Coronary artery (tissue), 2 donors: ENCODE data around the gene OR6J1.

Experiments used
- DNase-seq: peaks from one replicate; pipeline ENCODE4 v3.0.0-alpha.2; 2017; ENCODE audit warnings: low spot score
- H3K27ac ChIP-seq, 2 donors: fragments of 200-600 bp; sonication (generic); one replicate each; pipeline ENCODE4 v1.5.1; 2016 to 2019
- H3K4me3 ChIP-seq: fragments of 200-600 bp; sonication (generic); 2 replicates; pipeline ENCODE4 v1.5.1; 2016; ENCODE audit warnings: mild to moderate bottlenecking, moderate library complexity
- TF ChIP-seq, protein P1 (sequence below): fragments of 200-600 bp; sonication (generic); IDR thresholded peaks from one replicate; pipeline ENCODE4 v1.5.1; 2019; ENCODE audit warnings: antibody characterized with exemption

Gene OR6J1

GRCh38 chr14:22658946-22659345 is 14.8 kb upstream of the OR6J1 start:
- Histone ChIP-seq H3K4me3 (no peak overlapping the region), H3K27ac (no peak overlapping the region)
- DNase-seq: no peak
- TF ChIP-seq, protein P1, sequence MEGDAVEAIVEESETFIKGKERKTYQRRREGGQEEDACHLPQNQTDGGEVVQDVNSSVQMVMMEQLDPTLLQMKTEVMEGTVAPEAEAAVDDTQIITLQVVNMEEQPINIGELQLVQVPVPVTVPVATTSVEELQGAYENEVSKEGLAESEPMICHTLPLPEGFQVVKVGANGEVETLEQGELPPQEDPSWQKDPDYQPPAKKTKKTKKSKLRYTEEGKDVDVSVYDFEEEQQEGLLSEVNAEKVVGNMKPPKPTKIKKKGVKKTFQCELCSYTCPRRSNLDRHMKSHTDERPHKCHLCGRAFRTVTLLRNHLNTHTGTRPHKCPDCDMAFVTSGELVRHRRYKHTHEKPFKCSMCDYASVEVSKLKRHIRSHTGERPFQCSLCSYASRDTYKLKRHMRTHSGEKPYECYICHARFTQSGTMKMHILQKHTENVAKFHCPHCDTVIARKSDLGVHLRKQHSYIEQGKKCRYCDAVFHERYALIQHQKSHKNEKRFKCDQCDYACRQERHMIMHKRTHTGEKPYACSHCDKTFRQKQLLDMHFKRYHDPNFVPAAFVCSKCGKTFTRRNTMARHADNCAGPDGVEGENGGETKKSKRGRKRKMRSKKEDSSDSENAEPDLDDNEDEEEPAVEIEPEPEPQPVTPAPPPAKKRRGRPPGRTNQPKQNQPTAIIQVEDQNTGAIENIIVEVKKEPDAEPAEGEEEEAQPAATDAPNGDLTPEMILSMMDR: no peak

- no peak for DNase-seq
- Histone ChIP-seq H3K27ac (no peak overlapping the region), H3K4me3 (no peak overlapping the region)
- TF ChIP-seq, protein P1: no peak
Observed at GRCh38 chr14:22657861-22658260, 13.7 kb upstream of the OR6J1 start.

GRCh38 chr14:22656945-22657731 is 13.0 kb upstream of the OR6J1 start:
- Histone ChIP-seq H3K27ac (no peak overlapping the region), H3K4me3 (no peak overlapping the region)
- TF ChIP-seq, protein P1: no peak
- peak; percentile 67 for DNase-seq

DNA sequence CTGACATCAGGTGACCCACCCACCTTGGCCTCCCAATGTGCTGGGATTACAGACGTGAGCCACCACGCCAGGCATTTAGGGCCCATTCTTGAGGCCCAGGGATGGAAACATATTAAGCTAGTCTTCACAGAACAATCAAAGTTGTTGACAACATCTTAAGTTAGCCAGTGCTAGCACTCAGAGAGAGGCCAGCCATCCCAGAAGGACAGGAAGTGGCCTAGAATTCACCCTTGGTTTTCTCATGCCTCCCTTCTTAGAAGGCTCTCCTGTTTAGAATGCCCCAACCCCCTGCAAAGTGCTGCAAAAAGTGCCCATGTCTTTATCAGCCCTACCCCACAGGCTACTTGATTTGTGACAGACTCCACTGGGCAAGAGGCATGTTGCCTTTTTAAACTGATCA is 12.1 kb upstream of the OR6J1 start:
- Histone ChIP-seq H3K4me3 (no peak overlapping the region), H3K27ac (no peak overlapping the region)
- TF ChIP-seq, protein P1: no peak
- DNase-seq: peak; percentile 53

DNA sequence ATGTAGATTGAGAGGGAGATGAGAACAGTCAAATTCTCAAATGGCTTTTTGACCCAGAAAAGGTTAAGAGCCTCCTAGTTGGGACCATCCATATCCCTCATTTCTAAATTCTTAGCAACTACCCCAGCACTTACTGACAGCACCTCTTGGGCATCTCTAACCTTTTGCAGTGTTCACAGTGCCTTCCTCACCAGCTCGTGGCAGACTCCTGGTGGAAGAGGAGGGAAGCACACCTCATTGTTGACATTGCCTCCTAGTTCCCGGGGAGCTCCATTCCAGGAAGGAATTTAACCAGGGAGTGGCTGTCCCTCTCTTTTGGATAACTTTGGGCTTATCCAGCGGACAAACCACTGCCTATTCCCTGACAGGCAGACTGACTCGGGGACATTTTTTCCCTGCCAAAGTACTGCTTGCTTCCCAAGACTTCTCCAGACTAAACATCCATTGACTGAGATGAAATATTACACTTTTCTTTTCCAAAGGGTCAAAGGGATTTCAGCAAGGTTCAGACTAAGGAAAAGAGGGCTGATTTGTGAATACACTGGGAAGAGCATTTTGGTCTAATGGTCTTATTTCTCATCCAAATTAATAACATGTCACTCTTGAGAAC is 9.0 kb upstream of the OR6J1 start:
- no peak overlapping the region for H3K4me3 ChIP-seq
- TF ChIP-seq, protein P1: peak; percentile 56
- no peak overlapping the region for H3K27ac ChIP-seq
- DNase-seq: peak; percentile 72

- TF ChIP-seq, protein P1: no peak
- peak; percentile 26 for DNase-seq
- Histone ChIP-seq H3K4me3 (no peak overlapping the region), H3K27ac (no peak overlapping the region)
Observed at GRCh38 chr14:22651586-22651985, 7.4 kb upstream of the OR6J1 start.
